ENCODE data around the gene PANX2. TPM values are rescaled to one million over a fixed set of nuclear protein-coding genes. Genes with fewer than 3 reads are reported as not detected.
"Not testable (repeated sequence)": the region's sequence is repeated elsewhere in the genome, so short reads cannot be mapped to it uniquely, and the experiment has no call there.

PANX2 gene
- total and polyA plus RNA-seq, 2 experiments from 2014 or later = 2.8 to 5.1 TPM

DNA sequence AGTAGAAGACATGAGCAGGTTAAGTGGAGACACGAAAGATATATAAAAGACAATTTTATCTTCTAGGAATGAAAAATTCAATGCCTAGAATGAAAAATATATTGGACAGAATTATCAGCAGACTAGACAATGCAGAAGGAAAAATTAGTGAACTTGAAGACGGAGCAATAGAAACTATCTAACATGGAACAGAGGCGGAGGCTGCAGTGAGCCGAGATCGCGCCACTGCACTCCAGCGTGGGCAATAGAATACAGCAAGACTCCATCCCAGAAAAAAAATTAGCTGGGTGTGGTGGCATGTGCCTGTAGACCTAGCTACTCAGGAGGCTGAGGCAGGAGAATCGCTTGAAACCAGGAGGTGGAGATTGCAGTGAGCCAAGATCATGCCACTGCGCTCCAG is 33.3 kb upstream of the PANX2 start:
- not testable (repeated sequence) for H2AFZ ChIP-seq; H3K27me3 Mint-ChIP-seq (ENCODE audit: insufficient read depth, low read depth, poor library complexity); H3K27me3 ChIP-seq (ENCODE audit: insufficient read depth); H3K36me3 Mint-ChIP-seq (ENCODE audit: low read depth); H4K20me1 ChIP-seq (replicated peaks; ENCODE audit: insufficient read depth); H3K4me1 Mint-ChIP-seq; H3K79me2 ChIP-seq (replicated peaks; ENCODE audit: insufficient read depth); ATAC-seq; H3F3A ChIP-seq (replicated peaks; ENCODE audit: low read depth); H3K27ac ChIP-seq (ENCODE audit: low read depth); H3K4me3 Mint-ChIP-seq; H3K9me2 ChIP-seq (ENCODE audit: insufficient read depth); H3K27ac Mint-ChIP-seq; H3K9me3 Mint-ChIP-seq; H3K36me3 ChIP-seq (ENCODE audit: insufficient read depth); H3K4me2 ChIP-seq; H3K4me3 ChIP-seq; H3K4me1 ChIP-seq (ENCODE audit: insufficient read depth); DNase-seq (ENCODE audit: low spot score)

DNA sequence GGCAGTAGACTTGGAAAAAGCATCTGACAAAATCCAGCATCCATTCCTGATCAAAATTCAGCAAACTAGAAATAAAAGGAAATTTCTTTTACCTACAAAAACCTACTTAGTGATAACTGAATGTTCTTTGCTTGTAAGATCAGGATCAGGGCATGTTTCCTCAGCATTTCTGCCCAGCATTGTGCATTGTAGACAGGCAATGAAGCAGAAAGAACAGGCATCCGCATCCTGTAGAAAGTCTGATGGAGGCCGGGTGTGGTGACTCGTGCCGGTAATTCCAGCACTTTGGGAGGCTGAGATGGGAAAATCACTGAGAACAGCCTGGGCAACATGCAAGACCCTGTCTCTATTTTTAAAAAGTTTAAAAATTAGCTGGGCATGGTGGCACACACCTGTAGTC is 32.5 kb upstream of the PANX2 start:
- Mint-ChIP-seq H3K36me3 (ENCODE audit: low read depth) (no peaks in the 10 kb centered on the region), H3K27me3 (ENCODE audit: insufficient read depth, low read depth, poor library complexity) (peaks cover 2% of the 10 kb centered on the region)
- H3K4me2 ChIP-seq = no peak overlapping the region

DNA sequence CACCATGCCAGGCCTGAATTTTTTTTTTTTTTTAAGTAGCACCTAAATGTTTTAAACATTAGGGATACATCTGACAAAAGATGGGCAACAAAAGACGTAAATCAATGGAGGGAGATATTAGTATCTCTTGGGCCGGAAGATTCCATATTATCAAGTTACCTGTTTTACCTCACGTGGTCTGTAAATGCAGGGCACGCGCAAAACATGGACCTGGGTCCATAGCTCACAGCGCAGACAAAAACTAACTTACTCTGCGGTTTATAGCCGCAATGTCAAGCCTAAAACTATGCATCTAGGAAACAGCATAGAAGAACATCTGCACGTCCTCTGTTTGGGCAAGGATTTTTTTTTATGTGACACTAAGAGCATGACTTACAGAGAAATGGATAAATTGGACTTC is 31.5 kb upstream of the PANX2 start:
- no peaks in the 10 kb centered on the region for H3K79me2 ChIP-seq (replicated peaks; ENCODE audit: insufficient read depth)
- no peaks in the 10 kb centered on the region for H3K27me3 ChIP-seq (ENCODE audit: insufficient read depth)
- H3K4me2 ChIP-seq = no peak overlapping the region
- H3K27ac ChIP-seq (ENCODE audit: low read depth) = no peak overlapping the region
- peaks cover 3% of the 10 kb centered on the region; the same call in 1 of the 3 replicates for H3K4me1 Mint-ChIP-seq
- H3K4me1 ChIP-seq (ENCODE audit: insufficient read depth) = no peaks in the 10 kb centered on the region
- DNase-seq (ENCODE audit: low spot score) = no peak
- H3K9me2 ChIP-seq (ENCODE audit: insufficient read depth) = no peaks in the 10 kb centered on the region
- no peak overlapping the region for H2AFZ ChIP-seq
- no peak for ATAC-seq
- no peaks in the 10 kb centered on the region for H3F3A ChIP-seq (replicated peaks; ENCODE audit: low read depth)
- H3K36me3 Mint-ChIP-seq (ENCODE audit: low read depth) = no peaks in the 10 kb centered on the region
- no peaks in the 10 kb centered on the region for H3K9me3 Mint-ChIP-seq
- H4K20me1 ChIP-seq (replicated peaks; ENCODE audit: insufficient read depth) = no peaks in the 10 kb centered on the region
- H3K27ac Mint-ChIP-seq = no peak overlapping the region
- no peak overlapping the region for H3K4me3 Mint-ChIP-seq
- no peak overlapping the region for H3K4me3 ChIP-seq
- no peaks in the 10 kb centered on the region for H3K36me3 ChIP-seq (ENCODE audit: insufficient read depth)
- H3K27me3 Mint-ChIP-seq (ENCODE audit: insufficient read depth, low read depth, poor library complexity) = peaks cover 2% of the 10 kb centered on the region
- TF ChIP-seq STAT1 (IDR thresholded peaks at IDR 0.05; ENCODE audit: unreplicated experiment) (no peak), JUNB (IDR thresholded peaks at IDR 0.05; ENCODE audit: unreplicated experiment) (no peak)
- TF ChIP-seq, protein P1, sequence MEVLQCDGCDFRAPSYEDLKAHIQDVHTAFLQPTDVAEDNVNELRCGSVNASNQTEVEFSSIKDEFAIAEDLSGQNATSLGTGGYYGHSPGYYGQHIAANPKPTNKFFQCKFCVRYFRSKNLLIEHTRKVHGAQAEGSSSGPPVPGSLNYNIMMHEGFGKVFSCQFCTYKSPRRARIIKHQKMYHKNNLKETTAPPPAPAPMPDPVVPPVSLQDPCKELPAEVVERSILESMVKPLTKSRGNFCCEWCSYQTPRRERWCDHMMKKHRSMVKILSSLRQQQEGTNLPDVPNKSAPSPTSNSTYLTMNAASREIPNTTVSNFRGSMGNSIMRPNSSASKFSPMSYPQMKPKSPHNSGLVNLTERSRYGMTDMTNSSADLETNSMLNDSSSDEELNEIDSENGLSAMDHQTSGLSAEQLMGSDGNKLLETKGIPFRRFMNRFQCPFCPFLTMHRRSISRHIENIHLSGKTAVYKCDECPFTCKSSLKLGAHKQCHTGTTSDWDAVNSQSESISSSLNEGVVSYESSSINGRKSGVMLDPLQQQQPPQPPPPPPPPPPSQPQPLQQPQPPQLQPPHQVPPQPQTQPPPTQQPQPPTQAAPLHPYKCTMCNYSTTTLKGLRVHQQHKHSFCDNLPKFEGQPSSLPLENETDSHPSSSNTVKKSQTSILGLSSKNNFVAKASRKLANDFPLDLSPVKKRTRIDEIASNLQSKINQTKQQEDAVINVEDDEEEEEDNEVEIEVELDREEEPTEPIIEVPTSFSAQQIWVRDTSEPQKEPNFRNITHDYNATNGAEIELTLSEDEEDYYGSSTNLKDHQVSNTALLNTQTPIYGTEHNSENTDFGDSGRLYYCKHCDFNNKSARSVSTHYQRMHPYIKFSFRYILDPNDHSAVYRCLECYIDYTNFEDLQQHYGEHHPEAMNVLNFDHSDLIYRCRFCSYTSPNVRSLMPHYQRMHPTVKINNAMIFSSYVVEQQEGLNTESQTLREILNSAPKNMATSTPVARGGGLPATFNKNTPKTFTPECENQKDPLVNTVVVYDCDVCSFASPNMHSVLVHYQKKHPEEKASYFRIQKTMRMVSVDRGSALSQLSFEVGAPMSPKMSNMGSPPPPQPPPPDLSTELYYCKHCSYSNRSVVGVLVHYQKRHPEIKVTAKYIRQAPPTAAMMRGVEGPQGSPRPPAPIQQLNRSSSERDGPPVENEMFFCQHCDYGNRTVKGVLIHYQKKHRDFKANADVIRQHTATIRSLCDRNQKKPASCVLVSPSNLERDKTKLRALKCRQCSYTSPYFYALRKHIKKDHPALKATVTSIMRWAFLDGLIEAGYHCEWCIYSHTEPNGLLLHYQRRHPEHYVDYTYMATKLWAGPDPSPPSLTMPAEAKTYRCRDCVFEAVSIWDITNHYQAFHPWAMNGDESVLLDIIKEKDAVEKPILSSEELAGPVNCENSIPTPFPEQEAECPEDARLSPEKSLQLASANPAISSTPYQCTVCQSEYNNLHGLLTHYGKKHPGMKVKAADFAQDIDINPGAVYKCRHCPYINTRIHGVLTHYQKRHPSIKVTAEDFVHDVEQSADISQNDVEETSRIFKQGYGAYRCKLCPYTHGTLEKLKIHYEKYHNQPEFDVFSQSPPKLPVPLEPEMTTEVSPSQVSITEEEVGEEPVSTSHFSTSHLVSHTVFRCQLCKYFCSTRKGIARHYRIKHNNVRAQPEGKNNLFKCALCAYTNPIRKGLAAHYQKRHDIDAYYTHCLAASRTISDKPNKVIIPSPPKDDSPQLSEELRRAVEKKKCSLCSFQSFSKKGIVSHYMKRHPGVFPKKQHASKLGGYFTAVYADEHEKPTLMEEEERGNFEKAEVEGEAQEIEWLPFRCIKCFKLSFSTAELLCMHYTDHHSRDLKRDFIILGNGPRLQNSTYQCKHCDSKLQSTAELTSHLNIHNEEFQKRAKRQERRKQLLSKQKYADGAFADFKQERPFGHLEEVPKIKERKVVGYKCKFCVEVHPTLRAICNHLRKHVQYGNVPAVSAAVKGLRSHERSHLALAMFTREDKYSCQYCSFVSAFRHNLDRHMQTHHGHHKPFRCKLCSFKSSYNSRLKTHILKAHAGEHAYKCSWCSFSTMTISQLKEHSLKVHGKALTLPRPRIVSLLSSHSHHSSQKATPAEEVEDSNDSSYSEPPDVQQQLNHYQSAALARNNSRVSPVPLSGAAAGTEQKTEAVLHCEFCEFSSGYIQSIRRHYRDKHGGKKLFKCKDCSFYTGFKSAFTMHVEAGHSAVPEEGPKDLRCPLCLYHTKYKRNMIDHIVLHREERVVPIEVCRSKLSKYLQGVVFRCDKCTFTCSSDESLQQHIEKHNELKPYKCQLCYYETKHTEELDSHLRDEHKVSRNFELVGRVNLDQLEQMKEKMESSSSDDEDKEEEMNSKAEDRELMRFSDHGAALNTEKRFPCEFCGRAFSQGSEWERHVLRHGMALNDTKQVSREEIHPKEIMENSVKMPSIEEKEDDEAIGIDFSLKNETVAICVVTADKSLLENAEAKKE (CRISPR knock-in tag; IDR thresholded peaks at IDR 0.05) = no peak

More for the DNA sequence above, 32.5 kb upstream of the PANX2 start:
- Histone ChIP-seq H3K27ac (ENCODE audit: low read depth) (no peak overlapping the region), H3K4me3 (no peak overlapping the region), H3K27me3 (ENCODE audit: insufficient read depth) (no peaks in the 10 kb centered on the region), H3K9me2 (ENCODE audit: insufficient read depth) (no peaks in the 10 kb centered on the region), H4K20me1 (replicated peaks; ENCODE audit: insufficient read depth) (no peaks in the 10 kb centered on the region), H3K4me1 (ENCODE audit: insufficient read depth) (no peaks in the 10 kb centered on the region), H3F3A (replicated peaks; ENCODE audit: low read depth) (no peaks in the 10 kb centered on the region), H3K36me3 (ENCODE audit: insufficient read depth) (no peaks in the 10 kb centered on the region), H3K79me2 (replicated peaks; ENCODE audit: insufficient read depth) (no peaks in the 10 kb centered on the region), H2AFZ (no peak overlapping the region)
- H3K9me3 Mint-ChIP-seq = no peaks in the 10 kb centered on the region
- H3K27ac Mint-ChIP-seq = no peak overlapping the region
- ATAC-seq (no peak), DNase-seq (ENCODE audit: low spot score) (no peak)
- peaks cover 3% of the 10 kb centered on the region; the same call in 1 of the 3 replicates for H3K4me1 Mint-ChIP-seq
- H3K4me3 Mint-ChIP-seq = no peak overlapping the region
- TF ChIP-seq, protein P2, sequence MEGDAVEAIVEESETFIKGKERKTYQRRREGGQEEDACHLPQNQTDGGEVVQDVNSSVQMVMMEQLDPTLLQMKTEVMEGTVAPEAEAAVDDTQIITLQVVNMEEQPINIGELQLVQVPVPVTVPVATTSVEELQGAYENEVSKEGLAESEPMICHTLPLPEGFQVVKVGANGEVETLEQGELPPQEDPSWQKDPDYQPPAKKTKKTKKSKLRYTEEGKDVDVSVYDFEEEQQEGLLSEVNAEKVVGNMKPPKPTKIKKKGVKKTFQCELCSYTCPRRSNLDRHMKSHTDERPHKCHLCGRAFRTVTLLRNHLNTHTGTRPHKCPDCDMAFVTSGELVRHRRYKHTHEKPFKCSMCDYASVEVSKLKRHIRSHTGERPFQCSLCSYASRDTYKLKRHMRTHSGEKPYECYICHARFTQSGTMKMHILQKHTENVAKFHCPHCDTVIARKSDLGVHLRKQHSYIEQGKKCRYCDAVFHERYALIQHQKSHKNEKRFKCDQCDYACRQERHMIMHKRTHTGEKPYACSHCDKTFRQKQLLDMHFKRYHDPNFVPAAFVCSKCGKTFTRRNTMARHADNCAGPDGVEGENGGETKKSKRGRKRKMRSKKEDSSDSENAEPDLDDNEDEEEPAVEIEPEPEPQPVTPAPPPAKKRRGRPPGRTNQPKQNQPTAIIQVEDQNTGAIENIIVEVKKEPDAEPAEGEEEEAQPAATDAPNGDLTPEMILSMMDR (conservative IDR thresholded peaks at IDR 0.05; ENCODE audit: low read depth in 2 of 2) = no peak
- TF ChIP-seq ZNF114 (CRISPR knock-in tag; IDR thresholded peaks at IDR 0.05) (no peak), NANOG (IDR thresholded peaks at IDR 0.05; ENCODE audit: borderline replicate concordance) (no peak), JUNB (IDR thresholded peaks at IDR 0.05; ENCODE audit: unreplicated experiment) (no peak), STAT1 (IDR thresholded peaks at IDR 0.05; ENCODE audit: unreplicated experiment) (no peak)
- TF ChIP-seq, protein P3, sequence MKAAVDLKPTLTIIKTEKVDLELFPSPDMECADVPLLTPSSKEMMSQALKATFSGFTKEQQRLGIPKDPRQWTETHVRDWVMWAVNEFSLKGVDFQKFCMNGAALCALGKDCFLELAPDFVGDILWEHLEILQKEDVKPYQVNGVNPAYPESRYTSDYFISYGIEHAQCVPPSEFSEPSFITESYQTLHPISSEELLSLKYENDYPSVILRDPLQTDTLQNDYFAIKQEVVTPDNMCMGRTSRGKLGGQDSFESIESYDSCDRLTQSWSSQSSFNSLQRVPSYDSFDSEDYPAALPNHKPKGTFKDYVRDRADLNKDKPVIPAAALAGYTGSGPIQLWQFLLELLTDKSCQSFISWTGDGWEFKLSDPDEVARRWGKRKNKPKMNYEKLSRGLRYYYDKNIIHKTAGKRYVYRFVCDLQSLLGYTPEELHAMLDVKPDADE (IDR thresholded peaks at IDR 0.05) = no peak
